ENCODE measurements around the gene LCE3D.

DNA sequence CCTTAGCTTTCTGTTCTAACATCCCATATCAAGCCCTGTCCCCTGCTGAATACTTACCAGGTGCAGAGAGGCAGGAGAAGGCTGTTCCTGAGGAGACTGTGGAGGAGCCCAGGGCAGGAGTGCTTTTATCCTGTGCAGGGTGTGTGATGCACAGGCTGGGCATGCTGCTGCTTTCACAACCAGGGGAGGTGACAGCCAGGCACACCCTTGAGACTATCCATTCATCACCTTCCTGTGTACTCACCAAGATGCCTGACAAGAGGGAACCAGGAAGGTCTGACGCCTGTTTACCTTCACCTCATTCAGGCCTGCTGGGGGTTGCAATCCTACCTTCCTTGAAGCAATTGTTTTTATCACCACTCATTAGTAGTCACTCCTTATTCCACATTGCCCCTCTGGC lies 13.6 kb downstream of the LCE3D start, which contains the start of gene LCE3E:
- TF ChIP-seq, protein P1, sequence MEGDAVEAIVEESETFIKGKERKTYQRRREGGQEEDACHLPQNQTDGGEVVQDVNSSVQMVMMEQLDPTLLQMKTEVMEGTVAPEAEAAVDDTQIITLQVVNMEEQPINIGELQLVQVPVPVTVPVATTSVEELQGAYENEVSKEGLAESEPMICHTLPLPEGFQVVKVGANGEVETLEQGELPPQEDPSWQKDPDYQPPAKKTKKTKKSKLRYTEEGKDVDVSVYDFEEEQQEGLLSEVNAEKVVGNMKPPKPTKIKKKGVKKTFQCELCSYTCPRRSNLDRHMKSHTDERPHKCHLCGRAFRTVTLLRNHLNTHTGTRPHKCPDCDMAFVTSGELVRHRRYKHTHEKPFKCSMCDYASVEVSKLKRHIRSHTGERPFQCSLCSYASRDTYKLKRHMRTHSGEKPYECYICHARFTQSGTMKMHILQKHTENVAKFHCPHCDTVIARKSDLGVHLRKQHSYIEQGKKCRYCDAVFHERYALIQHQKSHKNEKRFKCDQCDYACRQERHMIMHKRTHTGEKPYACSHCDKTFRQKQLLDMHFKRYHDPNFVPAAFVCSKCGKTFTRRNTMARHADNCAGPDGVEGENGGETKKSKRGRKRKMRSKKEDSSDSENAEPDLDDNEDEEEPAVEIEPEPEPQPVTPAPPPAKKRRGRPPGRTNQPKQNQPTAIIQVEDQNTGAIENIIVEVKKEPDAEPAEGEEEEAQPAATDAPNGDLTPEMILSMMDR (IDR thresholded peaks at IDR 0.05) = no peak
- no peak for TF ChIP-seq POLR2A (IDR thresholded peaks at IDR 0.05)

All from transverse colon (tissue), 3 donors.